ENCODE results near the gene MAJIN.
"Not testable (repeated sequence)": the region's sequence is repeated elsewhere in the genome, so short reads cannot be mapped to it uniquely, and the experiment has no call there.

The MAJIN gene

DNA sequence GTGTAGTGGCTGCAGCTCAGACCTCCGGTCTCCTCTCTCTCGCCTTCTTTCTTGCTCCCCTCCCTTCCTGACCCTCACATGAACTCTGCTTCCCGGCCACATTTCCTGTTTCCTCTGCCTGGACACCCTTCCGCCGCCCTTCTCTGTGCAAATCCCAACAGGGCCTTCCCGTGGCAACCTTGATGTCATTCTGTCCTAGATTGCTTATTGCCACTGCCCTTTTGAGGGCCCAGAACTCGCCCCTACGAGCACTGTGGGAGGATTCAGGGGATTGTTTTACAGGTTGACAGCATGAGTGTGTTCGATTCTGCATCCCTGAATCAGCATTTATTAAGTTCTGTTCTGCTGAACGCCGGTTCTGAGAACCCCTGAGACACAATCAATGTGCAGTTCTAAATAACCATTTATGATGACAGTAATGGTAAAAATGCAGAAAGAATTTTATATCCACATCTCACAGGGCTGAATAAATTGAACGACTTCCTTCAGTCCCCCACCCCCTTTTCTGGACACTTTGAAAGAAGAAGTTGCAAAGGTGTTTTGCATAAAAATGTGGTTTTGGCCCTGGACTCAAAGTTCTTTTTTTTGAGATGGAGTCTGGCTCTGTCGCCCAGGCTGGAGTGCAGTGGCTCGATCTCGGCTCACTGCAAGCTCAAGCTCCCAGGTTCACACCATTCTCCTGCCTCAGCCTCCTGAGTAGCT, 18.5 kb upstream of the MAJIN start:
- no peak for DNase-seq

DNA sequence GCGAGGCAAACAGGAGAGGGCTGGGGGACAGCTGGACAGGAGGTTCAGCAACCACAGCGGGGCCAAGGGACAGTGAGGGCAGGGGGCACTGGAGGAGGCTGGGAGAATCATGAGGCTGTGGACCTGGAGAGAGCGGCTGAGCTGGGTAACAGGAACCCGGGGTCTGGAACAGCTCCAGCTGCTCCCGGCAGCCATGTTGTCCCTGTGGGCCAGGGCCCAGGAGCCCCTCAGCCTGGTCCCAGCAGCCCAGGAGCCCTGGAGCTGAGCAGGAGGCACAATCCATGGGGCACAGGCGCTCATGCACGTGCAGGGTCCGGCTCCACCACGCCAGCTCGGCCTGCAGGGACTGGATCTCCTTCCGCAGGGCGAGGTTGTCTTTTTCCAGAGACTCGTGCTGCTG, 17.5 kb upstream of the MAJIN start:
- DNase-seq: no peak

DNA sequence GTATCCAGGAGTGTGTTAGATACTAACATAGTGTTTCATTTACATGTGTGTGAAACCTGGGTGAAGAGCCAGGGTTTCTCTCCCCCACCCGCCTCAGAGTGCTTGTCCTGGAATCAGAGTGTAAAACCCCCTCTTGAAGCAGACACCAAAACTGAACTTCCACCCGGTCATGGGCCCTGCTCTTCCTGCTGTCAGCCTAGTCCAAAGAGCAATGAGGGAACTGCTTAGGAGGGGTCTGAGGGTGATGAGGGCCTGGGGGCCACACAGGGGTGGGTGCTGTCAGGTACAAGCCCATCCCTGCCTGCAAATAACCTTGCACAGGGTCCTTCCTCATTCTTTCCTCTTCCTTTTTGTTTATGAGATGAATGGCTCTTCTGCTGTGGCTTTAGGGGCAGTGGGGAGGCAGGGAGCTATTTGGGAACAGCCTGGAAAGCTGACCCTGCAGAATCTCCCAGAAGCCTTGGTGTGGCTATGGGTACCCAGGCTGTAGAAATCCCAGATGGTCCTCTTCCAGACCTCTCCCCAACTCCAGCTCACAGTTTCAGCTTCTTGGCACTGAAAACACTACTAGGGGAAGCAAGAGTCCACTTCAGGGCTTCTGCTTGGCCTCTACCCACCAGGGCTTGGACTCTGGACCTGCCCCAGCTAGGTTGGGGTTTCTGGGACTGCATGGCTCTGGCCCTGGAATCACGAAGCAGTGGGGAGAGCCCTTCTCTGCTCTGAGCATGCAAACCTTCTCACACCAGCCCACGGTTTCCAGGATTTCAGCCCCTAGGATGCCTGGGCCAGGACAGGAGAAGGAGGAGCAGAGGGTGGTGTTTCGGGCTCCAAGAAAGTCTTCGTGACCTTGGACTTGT, 16.3 kb upstream of the MAJIN start:
- no peak for DNase-seq

DNA sequence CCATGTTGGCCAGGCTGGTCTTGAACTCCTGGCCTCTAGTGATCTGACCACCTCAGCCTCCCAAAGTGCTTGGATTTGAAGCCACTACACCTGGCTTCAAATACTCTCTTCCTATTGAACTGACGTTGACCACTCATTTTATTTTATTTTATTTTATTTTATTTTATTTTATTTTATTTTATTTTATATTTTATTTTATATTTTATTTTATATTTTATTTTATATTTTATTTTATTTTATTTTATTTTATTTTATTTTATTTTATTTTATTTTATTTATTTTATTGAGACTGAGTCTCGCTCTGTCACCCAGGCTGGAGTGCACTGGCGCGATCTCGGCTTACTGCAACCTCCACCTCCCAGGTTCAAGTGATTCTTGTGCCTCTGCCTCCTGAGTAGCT, 11.4 kb upstream of the MAJIN start:
- not testable (repeated sequence) for DNase-seq

DNA sequence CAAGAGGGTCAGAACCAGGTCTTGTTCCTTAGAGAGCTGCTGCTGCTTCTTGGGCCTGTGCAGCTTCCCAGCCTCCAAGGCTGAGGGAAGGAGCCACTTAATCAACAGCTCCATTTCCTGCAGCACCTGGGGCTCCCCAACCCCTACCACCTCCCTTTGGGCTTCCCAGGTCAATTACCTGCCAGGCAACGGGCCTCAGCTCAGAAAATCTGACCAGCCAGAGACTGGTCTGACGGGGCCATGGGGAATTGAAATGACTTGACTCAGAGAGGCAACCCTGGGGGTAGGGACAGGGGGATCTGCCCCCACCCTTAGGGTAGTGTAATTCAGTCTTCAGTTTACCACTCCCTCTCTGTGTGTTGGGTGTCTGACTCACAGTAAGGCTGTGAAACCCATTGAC, 4.7 kb upstream of the MAJIN start:
- no peak for DNase-seq

DNA sequence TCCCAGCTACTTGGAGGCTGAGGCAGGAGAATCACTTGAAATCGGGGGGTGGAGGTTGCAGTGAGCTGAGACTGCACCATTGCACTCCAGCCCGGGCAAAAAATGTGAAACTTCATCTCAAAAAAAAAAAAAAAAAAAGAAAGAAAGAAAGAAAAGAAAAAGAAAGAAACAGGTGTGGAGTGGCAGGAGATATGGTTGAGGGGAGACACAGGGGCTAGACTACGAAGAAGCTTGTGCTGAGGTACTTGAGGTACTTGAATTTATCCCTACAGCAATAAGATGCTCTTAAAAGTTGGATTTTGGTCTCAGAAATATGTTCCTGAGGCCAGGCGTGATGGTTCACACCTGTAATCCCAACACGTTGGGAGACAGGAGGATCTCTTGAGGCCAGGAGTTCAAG, 2.2 kb upstream of the MAJIN start:
- DNase-seq: no peak

DNA sequence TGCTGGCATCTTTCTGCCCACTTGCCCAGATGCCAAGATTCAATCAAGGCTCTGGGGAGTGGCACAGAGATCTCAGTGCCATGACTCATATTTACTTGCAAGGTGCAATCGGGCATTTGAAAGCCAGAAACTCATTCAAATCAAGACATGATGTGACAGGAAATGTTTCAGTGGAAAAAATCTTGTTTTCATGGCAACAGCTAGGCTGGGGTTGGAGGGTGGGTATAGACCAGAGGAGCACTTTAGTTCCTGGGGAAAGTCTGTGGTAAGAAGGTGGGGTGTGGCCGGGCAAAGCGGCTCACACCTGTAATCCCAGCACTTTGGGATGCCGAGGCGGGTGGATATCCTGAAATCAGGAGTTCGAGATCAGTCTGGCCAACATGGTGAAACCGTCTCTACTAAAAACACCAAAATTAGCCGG, 1.2 kb downstream of the MAJIN start:
- no peak for DNase-seq

DNA sequence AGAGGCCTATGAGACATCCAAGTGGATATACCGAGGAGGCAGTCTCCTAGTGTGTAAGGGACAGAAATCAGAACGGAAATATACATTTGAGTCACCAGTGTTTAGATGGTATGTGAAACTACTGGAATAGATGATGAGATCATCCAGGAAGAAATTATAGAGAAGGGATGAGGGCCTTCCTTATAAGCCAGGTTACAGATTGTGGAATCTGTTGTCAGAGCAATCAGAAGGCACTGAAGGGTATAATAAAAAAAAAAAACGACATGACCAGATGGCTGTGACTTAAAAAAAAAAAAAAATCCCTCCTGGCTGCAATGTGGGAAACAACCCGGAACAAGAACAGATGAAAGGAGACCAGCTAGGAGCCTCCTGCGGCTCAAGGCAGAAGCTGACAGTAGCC, 2.7 kb downstream of the MAJIN start:
- DNase-seq: no peak

DNA sequence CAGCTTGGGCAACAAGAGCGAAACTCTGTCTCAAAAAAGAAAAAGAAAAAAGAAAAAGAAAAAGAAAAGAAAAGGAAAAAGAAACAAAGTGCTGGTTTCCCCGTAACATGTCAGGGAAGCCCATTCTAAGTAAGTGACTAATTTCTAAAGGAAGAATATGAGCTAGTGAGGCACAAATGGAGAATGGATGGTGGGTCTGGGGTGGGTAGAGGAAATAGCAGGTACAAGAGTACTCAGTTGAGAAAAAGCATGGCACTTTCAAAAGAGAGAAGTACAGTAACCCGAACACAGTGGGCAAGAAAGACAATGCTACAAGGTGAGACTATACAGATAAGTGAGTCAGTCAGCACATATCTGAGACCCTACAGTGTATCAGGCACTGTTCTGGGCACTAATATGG, 4.5 kb downstream of the MAJIN start:
- DNase-seq: no peak

DNA sequence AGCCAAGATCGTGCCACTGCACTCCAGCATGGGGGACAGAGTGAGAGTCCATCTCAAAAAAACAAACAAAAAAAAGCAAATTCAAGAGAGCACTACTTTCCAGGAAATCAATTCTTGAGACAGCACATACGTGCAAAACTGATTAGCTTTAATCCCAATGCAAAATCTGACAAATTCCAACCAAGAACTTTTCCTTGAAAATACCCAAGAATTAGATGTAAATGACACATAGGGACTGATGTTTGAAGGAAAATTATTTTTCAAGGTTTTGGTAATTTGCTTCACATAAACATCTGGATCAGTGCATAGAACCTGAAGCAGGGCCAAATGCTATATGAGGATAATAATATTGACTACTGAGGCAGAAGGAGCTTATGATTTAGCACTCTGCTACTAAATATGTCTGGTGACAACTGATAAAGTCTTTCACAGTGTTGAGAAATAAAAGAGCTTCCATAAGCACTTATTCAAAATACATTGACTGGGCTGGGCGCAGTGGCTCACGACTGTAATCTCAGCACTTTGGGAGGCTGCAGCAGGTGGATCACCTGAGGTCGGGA, 8.8 kb downstream of the MAJIN start:
- no peak for DNase-seq

DNA sequence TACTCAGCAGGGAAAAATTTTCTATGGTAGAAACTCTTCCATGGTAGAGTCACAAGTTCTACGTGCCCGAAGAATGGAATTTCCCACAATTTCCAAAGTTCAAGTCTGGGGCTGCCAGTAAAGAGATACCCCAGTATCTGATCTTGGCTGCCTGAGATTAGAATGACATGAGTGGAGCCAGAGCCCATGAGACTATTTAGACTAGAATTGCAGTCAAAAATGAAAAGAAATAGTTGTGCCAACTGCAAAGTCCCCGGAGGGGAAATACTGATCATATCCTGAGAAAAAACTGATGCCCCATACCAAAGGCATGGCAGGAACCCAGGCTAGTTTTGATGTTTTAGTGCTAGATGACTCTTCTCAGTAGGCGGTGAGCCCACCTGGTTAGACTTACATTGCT, 11.2 kb downstream of the MAJIN start:
- no peak for DNase-seq

DNA sequence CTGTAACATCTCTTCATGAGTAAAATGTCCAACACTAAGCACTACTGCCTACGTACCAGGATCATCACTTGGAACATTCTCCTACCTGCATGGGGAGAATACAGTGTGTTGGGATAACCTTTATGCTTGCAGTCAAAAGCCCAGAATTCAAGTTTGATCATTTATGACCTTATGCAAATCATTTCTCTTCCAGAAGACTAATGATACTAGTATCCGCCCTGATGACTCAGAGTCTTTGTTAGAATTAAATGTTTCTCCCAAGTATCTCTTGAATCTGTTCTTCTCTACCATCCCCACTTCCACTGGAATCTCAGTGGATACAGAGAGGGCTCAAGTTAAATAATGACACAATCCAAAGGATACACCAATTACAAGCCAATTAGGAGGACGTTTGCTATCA, 12.4 kb downstream of the MAJIN start:
- no peak for DNase-seq

DNA sequence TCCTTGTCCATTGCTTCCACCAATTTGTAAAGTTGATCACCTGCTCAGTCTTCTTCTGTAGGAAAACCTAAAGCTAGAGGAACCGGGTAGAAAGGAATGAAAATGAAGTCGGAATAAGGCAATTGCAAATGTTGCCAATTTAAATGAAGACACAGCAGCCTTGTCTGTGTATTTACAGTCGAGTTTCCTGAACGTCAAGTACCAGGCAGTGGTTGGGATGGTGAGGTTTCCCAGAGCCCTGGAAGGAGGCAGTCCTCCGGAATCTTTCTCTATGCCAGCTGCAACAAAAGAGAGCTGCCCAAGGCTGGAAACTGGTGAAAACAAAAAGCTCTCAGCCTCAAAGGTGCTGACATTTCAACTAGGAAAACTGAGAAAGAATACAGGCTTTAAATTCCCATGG, 17.7 kb downstream of the MAJIN start:
- no peak for DNase-seq

DNA sequence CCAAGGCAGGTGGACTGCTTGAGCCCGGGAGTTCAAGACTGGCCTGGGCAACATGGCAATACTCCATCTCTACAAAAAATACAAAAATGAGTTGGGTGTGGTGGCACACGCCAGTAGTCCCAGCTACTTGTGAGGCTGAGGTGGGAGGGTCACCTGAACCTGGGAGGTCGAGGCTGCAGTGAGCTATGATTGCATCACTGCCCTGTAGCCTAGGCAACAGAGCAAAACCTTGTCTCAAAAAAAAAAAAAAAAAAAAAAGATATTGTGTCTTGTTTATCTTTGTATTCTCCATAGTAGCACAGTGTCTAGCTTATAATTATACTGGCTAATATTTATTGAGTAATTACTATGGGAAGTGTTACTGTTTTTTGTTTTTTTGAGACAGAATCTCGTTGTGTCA, 20.4 kb downstream of the MAJIN start:
- no peak for DNase-seq

DNA sequence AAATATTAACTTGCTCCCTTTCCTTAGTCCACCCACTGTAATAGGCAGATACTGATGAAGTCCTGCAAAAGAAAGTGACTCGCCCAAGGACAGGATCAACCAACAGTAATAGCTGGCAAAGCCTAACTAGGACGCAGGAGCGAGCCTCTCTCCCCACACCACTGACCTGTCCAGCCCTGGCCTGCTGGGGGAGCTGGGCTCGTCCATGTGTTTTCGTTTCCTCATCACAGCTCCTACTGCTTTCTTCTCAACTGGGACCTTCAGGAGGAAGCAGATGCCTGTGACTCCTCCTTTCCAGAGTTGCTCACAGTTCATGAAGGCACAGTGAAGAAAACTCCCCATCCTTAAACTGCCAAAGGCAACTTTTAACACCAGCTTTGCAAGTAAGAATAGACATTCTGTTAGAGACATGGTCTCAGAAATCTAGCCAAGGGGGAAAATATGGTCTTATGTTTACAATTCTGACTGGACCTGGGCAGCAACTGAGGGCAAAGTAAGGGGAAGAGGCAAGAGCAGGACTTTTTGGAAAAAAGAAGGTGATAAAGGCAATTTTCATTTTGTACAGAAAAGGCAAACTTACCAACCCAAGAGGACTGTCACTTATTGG, 24.6 kb downstream of the MAJIN start:
- DNase-seq: no peak

DNA sequence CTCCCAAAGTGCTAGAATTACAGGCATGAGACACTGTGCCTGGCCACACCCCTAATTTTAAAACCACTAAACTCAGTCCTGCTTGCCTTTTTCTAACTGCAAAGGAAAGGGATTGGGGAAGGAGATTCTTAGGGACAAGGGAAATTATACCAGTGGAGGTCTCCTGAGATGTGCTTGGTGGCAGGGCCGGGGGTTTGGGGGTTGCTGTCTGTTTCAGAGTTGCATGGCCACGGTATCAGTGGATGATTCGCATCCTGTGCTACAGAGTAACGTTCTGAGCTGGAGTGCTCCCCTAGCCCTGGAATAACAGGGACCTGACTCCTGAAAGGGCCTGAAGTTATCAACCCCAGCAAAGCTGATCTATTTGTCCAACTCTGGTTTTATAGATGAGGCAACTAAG, 35.4 kb downstream of the MAJIN start:
- DNase-seq: no peak

DNA sequence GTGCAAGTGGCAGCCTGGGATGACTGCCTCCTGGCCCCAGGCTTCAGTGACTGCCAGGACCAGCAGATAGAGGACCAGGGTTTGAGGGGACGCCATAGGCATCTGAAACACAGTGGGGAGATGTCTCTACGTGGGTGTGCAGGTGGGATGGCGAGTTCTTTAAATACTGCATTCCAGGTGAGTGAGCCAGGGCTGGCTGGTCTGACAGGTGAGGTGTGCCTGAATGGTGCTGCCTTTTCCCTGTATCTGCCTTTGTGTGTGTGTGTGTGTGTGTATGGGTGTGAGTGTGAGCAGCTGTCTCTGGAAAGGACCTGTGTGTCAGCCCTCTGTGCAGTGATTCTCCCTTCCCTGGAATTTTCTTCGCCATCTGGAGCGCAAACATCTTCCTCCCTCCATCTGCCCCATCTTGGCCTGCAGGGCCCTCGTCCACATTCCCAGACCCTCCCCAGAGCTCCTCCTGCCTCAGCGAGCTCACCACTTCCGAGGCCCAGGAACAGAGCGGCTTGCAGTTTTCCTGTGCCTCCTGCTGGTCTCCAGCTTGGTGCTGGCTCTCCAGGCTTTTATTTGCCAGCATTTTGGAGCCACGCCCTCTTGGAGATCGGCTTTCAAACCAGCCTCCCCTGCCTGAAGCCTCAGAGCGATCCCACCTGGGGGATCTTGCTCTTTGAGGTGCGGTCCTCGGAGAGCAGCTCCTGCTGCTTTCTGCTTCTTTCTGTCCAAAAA, 36.4 kb downstream of the MAJIN start, which contains the start of gene GPHA2:
Gene GPHA2, minus strand, starts transcription at position 535 of the 723 bp plus-strand sequence. Its CDS starts 433 bp downstream, at position 102.
- peak; percentile 57 for DNase-seq

DNA sequence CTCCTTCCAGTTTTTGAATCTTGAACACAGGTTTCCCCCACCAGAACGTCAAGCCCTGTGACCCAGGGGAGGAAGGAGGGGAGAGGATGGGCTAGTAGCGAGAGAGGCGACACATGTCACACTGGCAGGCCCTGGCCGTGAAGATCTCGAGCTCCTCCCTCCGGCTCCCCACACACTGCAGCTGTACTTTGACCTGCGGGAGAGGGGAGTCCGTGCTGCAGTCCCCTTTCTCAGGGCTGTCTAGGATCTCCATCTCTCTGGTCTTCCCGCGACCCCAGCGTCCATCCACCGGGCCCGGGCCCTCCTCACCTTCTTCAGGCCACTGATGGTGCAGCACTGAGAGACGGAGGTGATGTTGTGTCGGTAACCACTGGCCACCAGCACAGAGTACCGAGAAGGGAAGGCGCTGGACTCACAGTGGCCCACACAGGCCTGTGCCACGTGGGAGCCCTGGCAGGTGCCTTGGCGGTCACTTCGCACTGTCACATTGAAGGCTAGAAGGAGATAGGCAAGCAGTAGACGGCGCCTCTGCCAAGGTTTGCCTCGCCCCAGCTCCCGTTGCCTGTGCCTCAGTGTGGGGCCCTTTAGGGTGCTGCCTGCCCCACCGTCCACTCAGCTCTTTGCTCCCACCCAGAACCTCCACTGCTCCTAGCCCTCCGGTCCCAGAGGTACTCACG, 37.1 kb downstream of the MAJIN start:
- no peak for DNase-seq

DNA sequence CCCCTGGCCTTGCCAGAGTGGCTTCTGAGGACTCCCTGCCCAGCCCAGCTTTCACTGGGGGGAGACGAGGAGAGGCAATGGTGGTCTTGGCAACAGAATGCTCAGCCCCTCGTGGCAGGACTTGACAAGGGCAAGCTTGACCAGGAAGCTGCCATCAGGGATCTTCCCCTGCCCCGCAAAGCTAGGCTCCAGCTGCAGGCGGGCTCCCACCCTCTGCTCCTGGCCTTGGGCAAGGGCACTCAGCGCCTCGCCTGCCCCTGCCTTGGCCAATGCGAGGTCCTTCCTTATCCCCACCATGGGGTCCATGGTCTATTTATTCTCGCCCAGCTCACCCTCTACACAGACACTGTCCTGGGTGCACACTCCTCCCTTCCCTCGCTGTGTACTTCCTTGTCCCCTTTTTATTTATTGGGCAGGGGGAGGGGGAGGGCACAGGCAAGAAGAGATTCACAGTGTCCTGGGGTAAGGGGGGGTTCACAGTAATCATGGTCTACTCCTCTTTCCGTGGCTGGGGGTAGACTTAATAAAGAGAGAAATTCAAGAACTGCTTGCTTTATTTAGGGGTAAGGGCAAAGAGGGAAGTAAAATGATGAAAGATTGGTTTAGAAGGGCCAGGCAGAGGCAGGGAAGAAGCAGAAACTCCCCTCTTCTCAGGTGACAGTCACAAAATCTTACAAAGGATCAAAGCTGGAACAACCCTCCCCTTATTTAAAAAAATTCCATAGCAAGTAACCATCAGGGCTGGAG, 37.8 kb downstream of the MAJIN start:
- DNase-seq: no peak

DNA sequence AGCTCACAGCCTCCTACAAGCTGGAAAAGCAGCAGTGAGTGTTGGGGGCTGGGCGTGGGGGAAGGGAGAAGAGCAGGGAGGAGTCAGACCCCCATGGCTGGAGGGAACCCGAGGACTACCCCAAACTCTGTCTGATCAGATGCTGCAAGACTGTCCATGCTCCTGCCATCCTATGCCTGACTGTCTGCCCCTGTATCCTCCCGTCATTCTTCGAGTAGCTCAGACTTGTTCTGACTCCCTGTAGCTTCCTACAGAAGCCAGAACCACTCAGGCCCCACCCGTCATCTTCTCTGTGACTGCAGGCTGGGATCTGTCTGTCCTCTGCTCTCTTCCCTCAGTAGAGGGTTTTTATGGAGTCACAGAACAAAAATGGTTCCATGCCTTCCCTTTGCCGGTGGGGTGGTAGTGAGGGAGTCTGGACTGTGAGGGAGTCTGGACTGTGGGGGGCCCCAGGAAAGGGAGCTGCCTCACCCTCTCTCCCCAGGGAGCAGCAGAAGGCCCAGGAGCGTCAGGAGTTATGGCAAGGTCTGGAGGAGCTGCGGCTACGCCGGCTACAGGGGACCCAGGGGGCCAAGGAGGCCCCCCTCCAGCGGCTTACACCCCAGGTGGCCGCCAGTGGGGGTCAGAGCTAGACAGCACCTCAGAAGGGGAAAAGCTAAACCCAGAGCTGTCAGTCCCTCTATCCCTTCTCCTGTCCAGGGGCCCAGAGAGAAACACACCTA, 38.5 kb downstream of the MAJIN start:
- DNase-seq: no peak

DNA sequence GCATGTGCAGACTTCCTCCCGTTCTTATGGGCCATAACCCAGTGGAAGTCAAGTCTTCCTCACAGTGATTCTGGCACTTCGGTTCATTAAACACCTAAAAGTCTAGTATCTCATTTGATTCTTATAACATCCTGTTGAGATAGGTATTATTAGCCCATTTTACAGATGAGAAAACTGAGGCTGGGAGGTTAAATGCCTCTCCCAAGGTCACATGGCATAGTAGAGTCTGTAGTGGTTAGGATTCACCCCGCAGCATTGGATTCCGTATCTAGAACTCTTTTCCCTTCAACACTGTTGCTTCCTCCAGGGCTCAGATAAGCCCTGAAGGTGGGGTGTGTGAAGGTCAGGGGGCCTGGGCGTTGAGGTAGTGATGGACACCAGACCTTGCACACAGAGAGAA, 39.6 kb downstream of the MAJIN start:
- no peak for DNase-seq

Data from NCI-H510A treated with DMSO at 0.1 percent for 48 hours (cell line).